GM12878 (cell line): ENCODE measurements around the gene DGKI. TPM values are rescaled to one million over a fixed set of nuclear protein-coding genes. Genes with fewer than 3 reads are reported as not detected.

Experiments used
- ATAC-seq: fragments of 200-7000 bp; cut with Tn5 transposase; 3 replicates; pipeline ENCODE4 v1.9.1; 2020; ENCODE audit warnings: mild to moderate bottlenecking, moderate library complexity
- BruUV-seq: library from RNA; stranded (reverse); fragments of 400-500 nt; replicated peaks from 2 replicates; lab custom pipeline; 2021; lab: Mats Ljungman, UMichigan
- CTCF ChIA-PET: fragments of 300-600 bp; sonication (Branson Sonifier 250); formaldehyde crosslinking; extraction: SDS; loops from one replicate; lab custom pipeline; 2021; ENCODE audit warnings: inconsistent platforms; lab: Yijun Ruan, JAX
- POLR2A ChIA-PET: fragments of 350-600 bp; formaldehyde crosslinking; extraction: SDS; loops from one replicate; lab custom pipeline; 2021; ENCODE audit warnings: inconsistent platforms; lab: Charles Lee
- RAD21 ChIA-PET: fragments of 300-600 bp; sonication (Branson Sonifier 250); formaldehyde crosslinking; loops from one replicate; lab custom pipeline; 2023; ENCODE audit warnings: antibody characterized with exemption; ENCODE audit not compliant: unreplicated experiment; lab: Charles Lee
- SMC1A ChIA-PET: fragments of 300-600 bp; sonication (Branson Sonifier 250); formaldehyde crosslinking; loops from one replicate; lab custom pipeline; 2023; ENCODE audit not compliant: unreplicated experiment, uncharacterized antibody; lab: Charles Lee
- DNase-seq: peaks from one replicate; pipeline ENCODE4 v3.0.0-alpha.2; 2011; ENCODE audit warnings: low read depth, low spot score
- FAIRE-seq: peaks from 3 replicates; lab custom pipeline; 2011; peaks lifted over from hg19 to GRCh38; lab: Jason Lieb, UNC
- H2AFZ ChIP-seq: 2 replicates; pipeline ENCODE4 v1.6.0; 2011; ENCODE audit warnings: low read depth, low read length, control low read depth; ENCODE audit not compliant: control insufficient read depth
- H3K27ac ChIP-seq: 2 replicates; pipeline ENCODE4 v1.5.1; 2011; ENCODE audit warnings: control low read depth; ENCODE audit not compliant: control insufficient read depth, insufficient read depth
- H3K27me3 ChIP-seq, 2 experiments: replicated peaks in 1 of 2; 2 replicates each; pipeline versions ENCODE4 v1.6.0 to v1.6.1; 2011; ENCODE audit warnings: low read length in 1 of 2; ENCODE audit not compliant: control insufficient read depth in 2 of 2, insufficient read depth in 2 of 2
- H3K36me3 ChIP-seq, 2 experiments: 2 replicates each; pipeline ENCODE4 v1.5.1; 2011; ENCODE audit warnings: low read length in 1 of 2; ENCODE audit not compliant: control insufficient read depth in 2 of 2, insufficient read depth in 2 of 2
- H3K4me1 ChIP-seq: 2 replicates; pipeline ENCODE4 v1.6.1; 2011; ENCODE audit warnings: mild to moderate bottlenecking, low read length, moderate library complexity, mixed read lengths; ENCODE audit not compliant: control insufficient read depth, insufficient read depth
- H3K4me2 ChIP-seq: 2 replicates; pipeline ENCODE4 v1.6.0; 2011; ENCODE audit warnings: control low read depth; ENCODE audit not compliant: control insufficient read depth, insufficient read depth
- H3K4me3 ChIP-seq: fragments of 200-600 bp; sonication (generic); 2 replicates; pipeline ENCODE4 v1.5.1; 2016
- H3K79me2 ChIP-seq: 2 replicates; pipeline ENCODE4 v1.6.0; 2011; ENCODE audit warnings: low read length; ENCODE audit not compliant: control insufficient read depth, insufficient read depth
- H3K9ac ChIP-seq: 2 replicates; pipeline ENCODE4 v1.8.0; 2011; ENCODE audit warnings: low read length, control low read depth, mixed read lengths; ENCODE audit not compliant: control insufficient read depth, insufficient read depth
- H3K9me3 ChIP-seq: replicated peaks from 3 replicates; pipeline ENCODE4 v1.5.1; 2011; ENCODE audit warnings: mild to moderate bottlenecking, low read length; ENCODE audit not compliant: control insufficient read depth, insufficient read depth
- H4K20me1 ChIP-seq: 2 replicates; pipeline ENCODE4 v1.6.0; 2011; ENCODE audit not compliant: control insufficient read depth, insufficient read depth
- CHD2 ChIP-seq: IDR thresholded peaks from 2 replicates; pipeline ENCODE4 v1.6.1; 2011; ENCODE audit warnings: low read depth, low read length, improper control_type of control experiment, borderline replicate concordance
- ESRRA ChIP-seq: IDR thresholded peaks from 2 replicates; pipeline ENCODE4 v1.6.1; 2012; ENCODE audit warnings: mild to moderate bottlenecking, low read length, improper control_type of control experiment
- FOXK2 ChIP-seq: fragments of 450-650 bp; IDR thresholded peaks from 2 replicates; pipeline ENCODE4 v1.6.1; 2017; ENCODE audit warnings: mild to moderate bottlenecking, moderate library complexity
- FOXM1 ChIP-seq: IDR thresholded peaks from 2 replicates; pipeline ENCODE4 v1.6.1; 2012; ENCODE audit warnings: low read depth, mild to moderate bottlenecking, inconsistent platforms, low read length, moderate library complexity
- HCFC1 ChIP-seq: fragments of 150-350 bp; IDR thresholded peaks from 2 replicates; pipeline ENCODE4 v1.6.1; 2014; ENCODE audit warnings: low read length
- HDAC6 ChIP-seq: fragments of 200-600 bp; sonication (generic); IDR thresholded peaks from one replicate; pipeline ENCODE4 v1.8.0; 2017; ENCODE audit warnings: antibody characterized with exemption; ENCODE audit not compliant: unreplicated experiment
- KAT2A ChIP-seq: conservative IDR thresholded peaks from 2 replicates; pipeline ENCODE4 v1.6.1; 2011; ENCODE audit warnings: low read depth, low read length; ENCODE audit not compliant: control insufficient read depth
- RAD21 ChIP-seq: IDR thresholded peaks from 2 replicates; pipeline ENCODE4 v1.6.1; 2011; ENCODE audit warnings: mild to moderate bottlenecking, low read depth, low read length, moderate library complexity; ENCODE audit not compliant: insufficient read depth
- RAD51 ChIP-seq: fragments of 450-650 bp; IDR thresholded peaks from 2 replicates; pipeline ENCODE4 v1.6.1; 2016; ENCODE audit warnings: moderate library complexity, mild to moderate bottlenecking, inconsistent platforms
- SMC3 ChIP-seq: IDR thresholded peaks from 2 replicates; pipeline ENCODE4 v1.6.1; 2011; ENCODE audit warnings: low read length, improper control_type of control experiment, borderline replicate concordance
- SRF ChIP-seq, 2 experiments: IDR thresholded peaks; 2 replicates each; pipeline ENCODE4 v1.6.1; 2011; ENCODE audit warnings: low read depth in 2 of 2, low read length in 2 of 2, mild to moderate bottlenecking in 1 of 2, moderate library complexity in 1 of 2
- YBX1 ChIP-seq: fragments of 450-650 bp; IDR thresholded peaks from 2 replicates; pipeline ENCODE4 v1.6.1; 2016; ENCODE audit warnings: antibody characterized with exemption
- ZNF384 ChIP-seq: IDR thresholded peaks from 2 replicates; pipeline ENCODE4 v1.6.1; 2012; ENCODE audit warnings: low read depth, mild to moderate bottlenecking, low read length, improper control_type of control experiment, borderline replicate concordance
- in situ Hi-C: fragments of 300-500 bp; cut with MboI; formaldehyde crosslinking; loops from 9 replicates; pipeline ENCODE4 v1.14.3; 2018; ENCODE audit warnings: mixed read lengths
- intact Hi-C: fragments of 100-400 bp; cut with micrococcal nuclease; formaldehyde crosslinking; loops from one replicate; pipeline ENCODE4 v1.14.2; 2022; ENCODE audit not compliant: unreplicated experiment
- polyA plus RNA-seq, 11 experiments: library from polyadenylated mRNA; depleted of rRNA in 4 of 11; unstranded in 6 of 11; stranded (reverse) in 5 of 11; fragments of >200 nt; fragmentation: Nextera tagmentation in 4 of 11; fragmentation: Illumina TruSeq in 1 of 11; extraction: Ambion mirVana in 4 of 11; extraction: Trizol in 1 of 11; gene quantifications; 1 replicate in 1 of 11; 2 replicates in 10 of 11; pipeline versions ENCODE4 v1.2.1 to v1.2.3, GENCODE V29; 2011 to 2016; ENCODE audit warnings: inconsistent platforms in 2 of 11, missing spikeins in 2 of 11, low read depth in 1 of 11
- total RNA-seq, 4 experiments: library from RNA; depleted of rRNA in 3 of 4; stranded (reverse); fragments of >200 nt in 3 of 4; fragmentation: Illumina TruSeq in 1 of 4; extraction: Trizol in 1 of 4; gene quantifications; 2 replicates each; pipeline versions ENCODE4 v1.2.1 to v1.2.3, GENCODE V29; 2013 to 2021
- TF ChIP-seq, protein P1 (sequence below): fragments of 450-650 bp; IDR thresholded peaks from 2 replicates; pipeline ENCODE4 v1.6.1; 2014; ENCODE audit warnings: mild to moderate bottlenecking
- TF ChIP-seq, protein P2 (sequence below): fragments of 150-350 bp; IDR thresholded peaks from 2 replicates; pipeline ENCODE4 v1.6.1; 2016; ENCODE audit warnings: low read depth, low read length
- TF ChIP-seq, protein P3 (sequence below): IDR thresholded peaks from 2 replicates; pipeline ENCODE4 v1.6.1; 2011; ENCODE audit warnings: borderline replicate concordance, low read depth, mild to moderate bottlenecking, moderate library complexity, low read length; ENCODE audit not compliant: insufficient read depth, poor library complexity, severe bottlenecking
- TF ChIP-seq, protein P4 (sequence below): fragments of 150-350 bp; IDR thresholded peaks from 2 replicates; pipeline ENCODE4 v1.6.1; 2014; ENCODE audit warnings: mild to moderate bottlenecking, low read depth, low read length
- TF ChIP-seq, protein P5 (sequence below): IDR thresholded peaks from 2 replicates; pipeline ENCODE4 v1.6.1; 2011; ENCODE audit warnings: low read depth, mild to moderate bottlenecking, low read length, moderate library complexity, borderline replicate concordance; ENCODE audit errors: extremely low read depth

DGKI gene
- total and polyA plus RNA-seq, 10 of the 15 experiments (the other 5 are each of a cell fraction or from before 2014, with no cell fraction given), result 10.4 to 37.1 (median 22.1) TPM

DNA sequence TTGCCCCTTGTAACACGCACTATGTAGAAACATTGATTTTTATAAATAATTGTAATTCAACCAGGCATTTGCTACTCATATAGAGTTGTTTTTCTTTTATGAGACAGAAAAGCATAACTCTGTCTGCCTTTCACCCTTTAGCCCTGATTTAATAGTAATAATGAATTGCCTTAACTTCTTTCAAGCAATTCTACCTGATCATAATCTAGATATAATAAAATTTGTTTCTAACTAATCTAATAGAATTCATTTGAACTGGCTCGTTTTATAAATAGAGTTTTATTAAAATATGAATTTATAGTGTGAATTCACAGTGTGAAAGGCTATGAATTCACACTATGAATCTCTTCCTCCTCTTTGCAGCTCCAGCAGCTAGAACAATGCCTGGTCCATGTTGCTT, 319.1 kb downstream of the DGKI start (continued):
- no peak for TF ChIP-seq RAD21
- TF ChIP-seq CHD2, result no peak
- TF ChIP-seq RAD51, result no peak
- TF ChIP-seq KAT2A, result no peak
- TF ChIP-seq, protein P1, sequence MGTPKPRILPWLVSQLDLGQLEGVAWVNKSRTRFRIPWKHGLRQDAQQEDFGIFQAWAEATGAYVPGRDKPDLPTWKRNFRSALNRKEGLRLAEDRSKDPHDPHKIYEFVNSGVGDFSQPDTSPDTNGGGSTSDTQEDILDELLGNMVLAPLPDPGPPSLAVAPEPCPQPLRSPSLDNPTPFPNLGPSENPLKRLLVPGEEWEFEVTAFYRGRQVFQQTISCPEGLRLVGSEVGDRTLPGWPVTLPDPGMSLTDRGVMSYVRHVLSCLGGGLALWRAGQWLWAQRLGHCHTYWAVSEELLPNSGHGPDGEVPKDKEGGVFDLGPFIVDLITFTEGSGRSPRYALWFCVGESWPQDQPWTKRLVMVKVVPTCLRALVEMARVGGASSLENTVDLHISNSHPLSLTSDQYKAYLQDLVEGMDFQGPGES, result no peak
- no peak for TF ChIP-seq YBX1
- no peak for TF ChIP-seq SMC3
- no peak for TF ChIP-seq ZNF384
- TF ChIP-seq HCFC1, result no peak

DNA sequence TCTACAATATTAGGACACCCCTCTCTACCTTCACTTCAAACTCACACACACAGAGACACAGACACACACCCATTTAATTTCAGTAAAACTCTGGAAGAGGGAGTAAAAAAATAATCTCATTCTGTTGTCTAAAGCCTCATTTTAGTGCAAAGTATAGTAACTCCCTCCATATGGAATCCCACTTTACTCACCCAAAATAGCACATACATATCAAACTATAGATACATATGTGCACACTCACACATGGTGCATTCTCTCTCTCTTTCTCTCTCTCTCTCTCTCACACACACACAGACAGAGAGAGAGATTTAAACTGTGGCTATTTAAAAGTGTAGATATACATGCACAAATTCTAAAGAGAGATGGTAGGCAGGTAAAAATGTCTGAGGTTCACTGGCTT, 323.6 kb downstream of the DGKI start:
- in situ Hi-C loops (no loop called here), intact Hi-C loops (no loop called here)
- ATAC-seq (no peak), DNase-seq (no peak), FAIRE-seq (no peak)
- no peaks in the 10 kb centered on the region for H3K9me3 ChIP-seq
- H3K27ac ChIP-seq, result no peak overlapping the region
- H3K27me3 ChIP-seq, result no peaks in the 10 kb centered on the region
- no peaks in the 10 kb centered on the region for H3K79me2 ChIP-seq
- H3K4me1 ChIP-seq, result no peaks in the 10 kb centered on the region
- no peaks in the 10 kb centered on the region for H4K20me1 ChIP-seq
- no peak overlapping the region for H3K4me2 ChIP-seq
- H3K9ac ChIP-seq, result no peak overlapping the region
- BruUV-seq, result no TSS peak
- no peak overlapping the region for H2AFZ ChIP-seq
- no peak overlapping the region for H3K4me3 ChIP-seq
- ChIA-PET CTCF (no interaction called here), SMC1A (no interaction called here), POLR2A (no interaction called here), RAD21 (no interaction called here)
- no peaks in the 10 kb centered on the region for H3K36me3 ChIP-seq
- TF ChIP-seq ESRRA (no peak), FOXM1 (no peak), SRF (IDR thresholded peaks at IDR 0.05; ENCODE audit: low read depth in 2 of 2, low read length in 2 of 2) (no peak), FOXK2 (no peak), HDAC6 (no peak)
- TF ChIP-seq, protein P2, sequence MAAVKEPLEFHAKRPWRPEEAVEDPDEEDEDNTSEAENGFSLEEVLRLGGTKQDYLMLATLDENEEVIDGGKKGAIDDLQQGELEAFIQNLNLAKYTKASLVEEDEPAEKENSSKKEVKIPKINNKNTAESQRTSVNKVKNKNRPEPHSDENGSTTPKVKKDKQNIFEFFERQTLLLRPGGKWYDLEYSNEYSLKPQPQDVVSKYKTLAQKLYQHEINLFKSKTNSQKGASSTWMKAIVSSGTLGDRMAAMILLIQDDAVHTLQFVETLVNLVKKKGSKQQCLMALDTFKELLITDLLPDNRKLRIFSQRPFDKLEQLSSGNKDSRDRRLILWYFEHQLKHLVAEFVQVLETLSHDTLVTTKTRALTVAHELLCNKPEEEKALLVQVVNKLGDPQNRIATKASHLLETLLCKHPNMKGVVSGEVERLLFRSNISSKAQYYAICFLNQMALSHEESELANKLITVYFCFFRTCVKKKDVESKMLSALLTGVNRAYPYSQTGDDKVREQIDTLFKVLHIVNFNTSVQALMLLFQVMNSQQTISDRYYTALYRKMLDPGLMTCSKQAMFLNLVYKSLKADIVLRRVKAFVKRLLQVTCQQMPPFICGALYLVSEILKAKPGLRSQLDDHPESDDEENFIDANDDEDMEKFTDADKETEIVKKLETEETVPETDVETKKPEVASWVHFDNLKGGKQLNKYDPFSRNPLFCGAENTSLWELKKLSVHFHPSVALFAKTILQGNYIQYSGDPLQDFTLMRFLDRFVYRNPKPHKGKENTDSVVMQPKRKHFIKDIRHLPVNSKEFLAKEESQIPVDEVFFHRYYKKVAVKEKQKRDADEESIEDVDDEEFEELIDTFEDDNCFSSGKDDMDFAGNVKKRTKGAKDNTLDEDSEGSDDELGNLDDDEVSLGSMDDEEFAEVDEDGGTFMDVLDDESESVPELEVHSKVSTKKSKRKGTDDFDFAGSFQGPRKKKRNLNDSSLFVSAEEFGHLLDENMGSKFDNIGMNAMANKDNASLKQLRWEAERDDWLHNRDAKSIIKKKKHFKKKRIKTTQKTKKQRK, result no peak
- TF ChIP-seq, protein P3, sequence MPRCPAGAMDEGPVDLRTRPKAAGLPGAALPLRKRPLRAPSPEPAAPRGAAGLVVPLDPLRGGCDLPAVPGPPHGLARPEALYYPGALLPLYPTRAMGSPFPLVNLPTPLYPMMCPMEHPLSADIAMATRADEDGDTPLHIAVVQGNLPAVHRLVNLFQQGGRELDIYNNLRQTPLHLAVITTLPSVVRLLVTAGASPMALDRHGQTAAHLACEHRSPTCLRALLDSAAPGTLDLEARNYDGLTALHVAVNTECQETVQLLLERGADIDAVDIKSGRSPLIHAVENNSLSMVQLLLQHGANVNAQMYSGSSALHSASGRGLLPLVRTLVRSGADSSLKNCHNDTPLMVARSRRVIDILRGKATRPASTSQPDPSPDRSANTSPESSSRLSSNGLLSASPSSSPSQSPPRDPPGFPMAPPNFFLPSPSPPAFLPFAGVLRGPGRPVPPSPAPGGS, result no peak
- TF ChIP-seq, protein P4, sequence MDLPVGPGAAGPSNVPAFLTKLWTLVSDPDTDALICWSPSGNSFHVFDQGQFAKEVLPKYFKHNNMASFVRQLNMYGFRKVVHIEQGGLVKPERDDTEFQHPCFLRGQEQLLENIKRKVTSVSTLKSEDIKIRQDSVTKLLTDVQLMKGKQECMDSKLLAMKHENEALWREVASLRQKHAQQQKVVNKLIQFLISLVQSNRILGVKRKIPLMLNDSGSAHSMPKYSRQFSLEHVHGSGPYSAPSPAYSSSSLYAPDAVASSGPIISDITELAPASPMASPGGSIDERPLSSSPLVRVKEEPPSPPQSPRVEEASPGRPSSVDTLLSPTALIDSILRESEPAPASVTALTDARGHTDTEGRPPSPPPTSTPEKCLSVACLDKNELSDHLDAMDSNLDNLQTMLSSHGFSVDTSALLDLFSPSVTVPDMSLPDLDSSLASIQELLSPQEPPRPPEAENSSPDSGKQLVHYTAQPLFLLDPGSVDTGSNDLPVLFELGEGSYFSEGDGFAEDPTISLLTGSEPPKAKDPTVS, result no peak
- TF ChIP-seq, protein P5, sequence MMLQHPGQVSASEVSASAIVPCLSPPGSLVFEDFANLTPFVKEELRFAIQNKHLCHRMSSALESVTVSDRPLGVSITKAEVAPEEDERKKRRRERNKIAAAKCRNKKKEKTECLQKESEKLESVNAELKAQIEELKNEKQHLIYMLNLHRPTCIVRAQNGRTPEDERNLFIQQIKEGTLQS, result no peak
